Fibroblast of lung (primary cell): ENCODE measurements around the gene SLC9A1.

Experiments
- EZH2 ChIP-seq: IDR thresholded peaks from 2 replicates; pipeline ENCODE4 v1.5.1; 2012; ENCODE audit warnings: low read length, control low read depth, mild to moderate bottlenecking; ENCODE audit errors: missing control alignments
- TF ChIP-seq, protein P1 (sequence below), 2 donors: IDR thresholded peaks in 1 of 2; conservative IDR thresholded peaks in 1 of 2; 1 replicate in 1 of 2; 2 replicates in 1 of 2; pipeline ENCODE4 v1.5.1; 2011 to 2012; ENCODE audit warnings: low read length in 2 of 2, control low read depth in 1 of 2, inconsistent platforms in 1 of 2, low read depth in 1 of 2, mild to moderate bottlenecking in 1 of 2

- TF ChIP-seq, protein P1, sequence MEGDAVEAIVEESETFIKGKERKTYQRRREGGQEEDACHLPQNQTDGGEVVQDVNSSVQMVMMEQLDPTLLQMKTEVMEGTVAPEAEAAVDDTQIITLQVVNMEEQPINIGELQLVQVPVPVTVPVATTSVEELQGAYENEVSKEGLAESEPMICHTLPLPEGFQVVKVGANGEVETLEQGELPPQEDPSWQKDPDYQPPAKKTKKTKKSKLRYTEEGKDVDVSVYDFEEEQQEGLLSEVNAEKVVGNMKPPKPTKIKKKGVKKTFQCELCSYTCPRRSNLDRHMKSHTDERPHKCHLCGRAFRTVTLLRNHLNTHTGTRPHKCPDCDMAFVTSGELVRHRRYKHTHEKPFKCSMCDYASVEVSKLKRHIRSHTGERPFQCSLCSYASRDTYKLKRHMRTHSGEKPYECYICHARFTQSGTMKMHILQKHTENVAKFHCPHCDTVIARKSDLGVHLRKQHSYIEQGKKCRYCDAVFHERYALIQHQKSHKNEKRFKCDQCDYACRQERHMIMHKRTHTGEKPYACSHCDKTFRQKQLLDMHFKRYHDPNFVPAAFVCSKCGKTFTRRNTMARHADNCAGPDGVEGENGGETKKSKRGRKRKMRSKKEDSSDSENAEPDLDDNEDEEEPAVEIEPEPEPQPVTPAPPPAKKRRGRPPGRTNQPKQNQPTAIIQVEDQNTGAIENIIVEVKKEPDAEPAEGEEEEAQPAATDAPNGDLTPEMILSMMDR (conservative IDR thresholded peaks at IDR 0.05 in 1 of 2, IDR thresholded peaks at IDR 0.05 in 1 of 2; ENCODE audit: low read depth in 1 of 2, low read length in 2 of 2) = peak in 1 of 2 donors; percentile 54
- TF ChIP-seq EZH2 = no peak
These were observed 43.0 kb downstream of the SLC9A1 start for GRCh38 chr1:27111626-27112573.
